ENCODE measurements around the gene ERICH2.

The ERICH2 gene

GRCh38 chr2:170763232-170763631 lies 6.9 kb upstream of the ERICH2 start:
- no peak for DNase-seq (ENCODE audit: low read depth in 2 of 2)

- DNase-seq (ENCODE audit: low read depth in 2 of 2): no peak
These were observed 5.3 kb upstream of the ERICH2 start for GRCh38 chr2:170764880-170765261.

- no peak for DNase-seq (ENCODE audit: low read depth in 2 of 2)
These were observed 3.5 kb upstream of the ERICH2 start for GRCh38 chr2:170766693-170767092.

- peak; percentile 32 to 36 for DNase-seq (ENCODE audit: low read depth in 2 of 2)
These were observed 635 bp downstream of the ERICH2 start for GRCh38 chr2:170770606-170771420.

GRCh38 chr2:170771421-170771937 lies 1.3 kb downstream of the ERICH2 start:
- no peak for DNase-seq (ENCODE audit: low read depth in 2 of 2)

- DNase-seq (ENCODE audit: low read depth in 2 of 2): no peak
These were observed 2.1 kb downstream of the ERICH2 start for GRCh38 chr2:170772295-170772694.

- DNase-seq (ENCODE audit: low read depth in 2 of 2): no peak
These were observed 3.9 kb downstream of the ERICH2 start for GRCh38 chr2:170774074-170774473.

GRCh38 chr2:170778900-170779299 lies 8.7 kb downstream of the ERICH2 start:
- DNase-seq (ENCODE audit: low read depth in 2 of 2): no peak

- DNase-seq (ENCODE audit: low read depth in 2 of 2): no peak
These were observed 9.1 kb downstream of the ERICH2 start for GRCh38 chr2:170779304-170779703.

GRCh38 chr2:170782673-170783072 lies 12.5 kb downstream of the ERICH2 start:
- DNase-seq (ENCODE audit: low read depth in 2 of 2): no peak

- DNase-seq (ENCODE audit: low read depth in 2 of 2): no peak
These were observed 13.4 kb downstream of the ERICH2 start for GRCh38 chr2:170783549-170783948.

GRCh38 chr2:170798996-170799395 lies 28.8 kb downstream of the ERICH2 start:
- DNase-seq (ENCODE audit: low read depth in 2 of 2): no peak

GRCh38 chr2:170806548-170806947 lies 36.4 kb downstream of the ERICH2 start:
- DNase-seq (ENCODE audit: low read depth in 2 of 2): no peak

- no peak for DNase-seq (ENCODE audit: low read depth in 2 of 2)
These were observed 42.8 kb downstream of the ERICH2 start for GRCh38 chr2:170812710-170813600.

GRCh38 chr2:170813611-170814532 lies 43.7 kb downstream of the ERICH2 start:
- DNase-seq (ENCODE audit: low read depth in 2 of 2): no peak

GRCh38 chr2:170814533-170815230 lies 44.5 kb downstream of the ERICH2 start:
- DNase-seq (ENCODE audit: low read depth in 2 of 2): no peak

GRCh38 chr2:170815311-170815710 lies 45.1 kb downstream of the ERICH2 start:
- no peak for DNase-seq (ENCODE audit: low read depth in 2 of 2)

GRCh38 chr2:170815746-170816503 lies 45.7 kb downstream of the ERICH2 start:
- DNase-seq (ENCODE audit: low read depth in 2 of 2): peak; percentile 16 to 32

- peak in 1 of 2 donors; percentile 15 for DNase-seq (ENCODE audit: low read depth in 2 of 2)
These were observed 46.4 kb downstream of the ERICH2 start, which contains the start of gene GAD1 for GRCh38 chr2:170816504-170817092. Gene GAD1, plus strand, starts transcription at chr2:170816887. Its CDS starts 1,705 bp downstream, at chr2:170818592.
